Effector memory CD4-positive, alpha-beta T cell (primary cell): ENCODE results near the gene FHL5.
"Not testable (repeated sequence)": the region's sequence is repeated elsewhere in the genome, so short reads cannot be mapped to it uniquely, and the experiment has no call there.

ENCODE experiments used
- DNase-seq, 3 donors: peaks; one replicate each; pipeline ENCODE4 v3.0.0-alpha.2; 2020
- H3K27ac ChIP-seq: 2 replicates; pipeline ENCODE4 v1.7.0; 2013; ENCODE audit warnings: mild to moderate bottlenecking, low read length, moderate library complexity; ENCODE audit not compliant: insufficient read depth, poor library complexity, severe bottlenecking
- H3K27me3 ChIP-seq: replicated peaks from 2 replicates; pipeline ENCODE4 v1.7.0; 2013; ENCODE audit warnings: mild to moderate bottlenecking, low read length; ENCODE audit not compliant: insufficient read depth, control insufficient read depth, poor library complexity, severe bottlenecking
- H3K36me3 ChIP-seq: 2 replicates; pipeline ENCODE4 v1.7.0; 2013; ENCODE audit warnings: mild to moderate bottlenecking, low read length, moderate library complexity; ENCODE audit not compliant: control insufficient read depth, insufficient read depth
- H3K4me1 ChIP-seq: 2 replicates; pipeline ENCODE4 v1.7.0; 2013; ENCODE audit warnings: low read length, mild to moderate bottlenecking; ENCODE audit not compliant: control insufficient read depth, insufficient read depth, poor library complexity, severe bottlenecking
- H3K4me3 ChIP-seq: 2 replicates; pipeline ENCODE4 v1.7.0; 2013; ENCODE audit warnings: low read length, low read depth, mild to moderate bottlenecking; ENCODE audit not compliant: insufficient read depth, poor library complexity, severe bottlenecking
- H3K9me3 ChIP-seq: 2 replicates; pipeline ENCODE4 v1.7.0; 2013; ENCODE audit warnings: mild to moderate bottlenecking, low read length, moderate library complexity; ENCODE audit not compliant: control insufficient read depth

FHL5 gene

GRCh38 chr6:96545882-96546281 is 17.0 kb upstream of the FHL5 start:
- Histone ChIP-seq H3K27me3 (no peaks in the 10 kb centered on the region), H3K27ac (no peak overlapping the region), H3K9me3 (no peaks in the 10 kb centered on the region), H3K4me1 (no peaks in the 10 kb centered on the region), H3K36me3 (peaks cover 51% of the 10 kb centered on the region), H3K4me3 (no peak overlapping the region)
- DNase-seq, result no peak

GRCh38 chr6:96547654-96548053 is 15.3 kb upstream of the FHL5 start:
- H3K4me3 ChIP-seq, result no peak overlapping the region
- no peak overlapping the region for H3K27ac ChIP-seq
- H3K27me3 ChIP-seq, result no peaks in the 10 kb centered on the region
- no peak for DNase-seq
- H3K9me3 ChIP-seq, result no peaks in the 10 kb centered on the region
- H3K36me3 ChIP-seq, result peaks cover 61% of the 10 kb centered on the region
- no peaks in the 10 kb centered on the region for H3K4me1 ChIP-seq

- DNase-seq, result no peak
- Histone ChIP-seq H3K9me3 (no peaks in the 10 kb centered on the region), H3K4me1 (no peaks in the 10 kb centered on the region), H3K27me3 (no peaks in the 10 kb centered on the region), H3K36me3 (peaks cover 44% of the 10 kb centered on the region), H3K27ac (no peak overlapping the region), H3K4me3 (no peak overlapping the region)
Observed at GRCh38 chr6:96554558-96554957, 8.4 kb upstream of the FHL5 start.

GRCh38 chr6:96559740-96560139 is 3.2 kb upstream of the FHL5 start:
- not testable (repeated sequence) for DNase-seq, H3K36me3 ChIP-seq

GRCh38 chr6:96563853-96564252 is 925 bp downstream of the FHL5 start:
- Histone ChIP-seq H3K27ac (no peak overlapping the region), H3K27me3 (no peaks in the 10 kb centered on the region), H3K36me3 (no peaks in the 10 kb centered on the region), H3K4me3 (no peak overlapping the region), H3K4me1 (no peaks in the 10 kb centered on the region), H3K9me3 (no peaks in the 10 kb centered on the region)
- DNase-seq, result no peak

More at GRCh38 chr6:96559740-96560139, 3.2 kb upstream of the FHL5 start:
- not testable (repeated sequence) for H3K4me3 ChIP-seq, H3K4me1 ChIP-seq, H3K27me3 ChIP-seq, H3K9me3 ChIP-seq, H3K27ac ChIP-seq

- Histone ChIP-seq H3K27me3 (no peaks in the 10 kb centered on the region), H3K9me3 (peaks cover 9% of the 10 kb centered on the region), H3K27ac (no peak overlapping the region), H3K4me1 (no peaks in the 10 kb centered on the region), H3K4me3 (no peak overlapping the region), H3K36me3 (no peaks in the 10 kb centered on the region)
- DNase-seq, result no peak
Observed at GRCh38 chr6:96570053-96570452, 7.1 kb downstream of the FHL5 start.

GRCh38 chr6:96571551-96571950 is 8.6 kb downstream of the FHL5 start:
- Histone ChIP-seq H3K27ac (no peak overlapping the region), H3K36me3 (no peaks in the 10 kb centered on the region), H3K4me1 (no peaks in the 10 kb centered on the region), H3K9me3 (peaks cover 9% of the 10 kb centered on the region), H3K4me3 (no peak overlapping the region), H3K27me3 (no peaks in the 10 kb centered on the region)
- no peak for DNase-seq

GRCh38 chr6:96575359-96575758 is 12.4 kb downstream of the FHL5 start:
- Histone ChIP-seq H3K27ac (no peak overlapping the region), H3K4me3 (no peak overlapping the region), H3K27me3 (no peaks in the 10 kb centered on the region), H3K36me3 (no peaks in the 10 kb centered on the region), H3K4me1 (no peaks in the 10 kb centered on the region), H3K9me3 (peaks cover 9% of the 10 kb centered on the region)
- no peak for DNase-seq

GRCh38 chr6:96576221-96576620 is 13.3 kb downstream of the FHL5 start:
- no peaks in the 10 kb centered on the region for H3K27me3 ChIP-seq
- no peak overlapping the region for H3K27ac ChIP-seq

GRCh38 chr6:96582021-96582420 is 19.1 kb downstream of the FHL5 start:
- Histone ChIP-seq H3K4me1 (no peaks in the 10 kb centered on the region), H3K36me3 (no peaks in the 10 kb centered on the region), H3K4me3 (no peak overlapping the region), H3K27ac (no peak overlapping the region), H3K9me3 (no peaks in the 10 kb centered on the region), H3K27me3 (no peaks in the 10 kb centered on the region)
- no peak for DNase-seq

More at GRCh38 chr6:96576221-96576620, 13.3 kb downstream of the FHL5 start:
- Histone ChIP-seq H3K4me3 (no peak overlapping the region), H3K9me3 (peaks cover 1% of the 10 kb centered on the region), H3K4me1 (no peaks in the 10 kb centered on the region), H3K36me3 (no peaks in the 10 kb centered on the region)
- DNase-seq, result no peak

- DNase-seq, result no peak
- Histone ChIP-seq H3K4me1 (no peaks in the 10 kb centered on the region), H3K36me3 (no peaks in the 10 kb centered on the region), H3K4me3 (no peak overlapping the region), H3K9me3 (no peaks in the 10 kb centered on the region), H3K27me3 (no peaks in the 10 kb centered on the region), H3K27ac (no peak overlapping the region)
Observed at GRCh38 chr6:96582436-96582835, 19.5 kb downstream of the FHL5 start.
